Neural crest cell (in vitro differentiated cells): ENCODE data around the gene RXRG. TPM values are rescaled to one million over a fixed set of nuclear protein-coding genes. Genes with fewer than 3 reads are reported as not detected.

Source experiments
- DNase-seq: peaks from one replicate; pipeline ENCODE4 v3.0.0; 2021; ENCODE audit warnings: low read depth, mixed read lengths, low spot score
- H3K27ac Mint-ChIP-seq: one replicate; pipeline ENCODE4 v1.8.0; 2021; ENCODE audit warnings: mild to moderate bottlenecking, mixed read lengths; ENCODE audit not compliant: unreplicated experiment
- H3K27me3 Mint-ChIP-seq: 2 replicates; pipeline ENCODE4 v1.8.0; 2021; ENCODE audit warnings: low read depth, mild to moderate bottlenecking, mixed read lengths
- H3K36me3 Mint-ChIP-seq: 2 replicates; pipeline ENCODE4 v1.8.0; 2021; ENCODE audit warnings: low read depth, mild to moderate bottlenecking, mixed read lengths
- H3K4me1 Mint-ChIP-seq: 2 replicates; pipeline ENCODE4 v1.8.0; 2021; ENCODE audit warnings: mixed read lengths
- H3K4me3 Mint-ChIP-seq: one replicate; pipeline ENCODE4 v1.8.0; 2021; ENCODE audit warnings: mild to moderate bottlenecking, mixed read lengths
- H3K9me3 Mint-ChIP-seq: 2 replicates; pipeline ENCODE4 v1.8.0; 2021; ENCODE audit warnings: mixed read lengths
- CTCF ChIP-seq: fragments of 200-600 bp; sonication (generic); conservative IDR thresholded peaks from 2 replicates; pipeline ENCODE4 v1.5.0; 2021; ENCODE audit warnings: antibody characterized with exemption, mild to moderate bottlenecking
- total RNA-seq: library from RNA; stranded (reverse); gene quantifications from 2 replicates; pipeline ENCODE4 v1.2.1, GENCODE V29; 2021

Gene RXRG
- total RNA-seq, 1 donor from 2014 or later, result 6.7 TPM

GRCh38 chr1:165423136-165423535, 21.8 kb downstream of the RXRG start:
- no peaks in the 10 kb centered on the region for H3K27me3 Mint-ChIP-seq
- no peaks in the 10 kb centered on the region for H3K36me3 Mint-ChIP-seq
- H3K9me3 Mint-ChIP-seq, result no peaks in the 10 kb centered on the region
- DNase-seq, result no peak
- H3K27ac Mint-ChIP-seq, result no peak overlapping the region
- no peak overlapping the region for H3K4me3 Mint-ChIP-seq
- no peak for TF ChIP-seq CTCF
- H3K4me1 Mint-ChIP-seq, result peaks cover 33% of the 10 kb centered on the region

- TF ChIP-seq CTCF, result no peak
- no peaks in the 10 kb centered on the region for H3K36me3 Mint-ChIP-seq
- no peak for DNase-seq
- no peaks in the 10 kb centered on the region for H3K27me3 Mint-ChIP-seq
- H3K27ac Mint-ChIP-seq, result no peak overlapping the region
- H3K4me1 Mint-ChIP-seq, result peaks cover 24% of the 10 kb centered on the region
- no peaks in the 10 kb centered on the region for H3K9me3 Mint-ChIP-seq
- no peak overlapping the region for H3K4me3 Mint-ChIP-seq
Measured at GRCh38 chr1:165420655-165421054, 24.3 kb downstream of the RXRG start.

GRCh38 chr1:165419839-165420238, 25.1 kb downstream of the RXRG start:
- Mint-ChIP-seq H3K36me3 (peaks cover 7% of the 10 kb centered on the region), H3K4me1 (peaks cover 22% of the 10 kb centered on the region), H3K27me3 (peaks cover 3% of the 10 kb centered on the region), H3K4me3 (no peak overlapping the region), H3K27ac (no peak overlapping the region), H3K9me3 (no peaks in the 10 kb centered on the region)
- no peak for DNase-seq
- TF ChIP-seq CTCF, result no peak

- peaks cover 16% of the 10 kb centered on the region for H3K4me1 Mint-ChIP-seq
- no peak overlapping the region for H3K4me3 Mint-ChIP-seq
- H3K36me3 Mint-ChIP-seq, result peaks cover 8% of the 10 kb centered on the region
- no peak for DNase-seq
- H3K27me3 Mint-ChIP-seq, result peaks cover 3% of the 10 kb centered on the region
- TF ChIP-seq CTCF, result no peak
- no peaks in the 10 kb centered on the region for H3K9me3 Mint-ChIP-seq
- H3K27ac Mint-ChIP-seq, result no peak overlapping the region
Measured at GRCh38 chr1:165418195-165418594, 26.7 kb downstream of the RXRG start.

- no peak overlapping the region for H3K27ac Mint-ChIP-seq
- no peaks in the 10 kb centered on the region for H3K9me3 Mint-ChIP-seq
- peaks cover 16% of the 10 kb centered on the region for H3K4me1 Mint-ChIP-seq
- H3K4me3 Mint-ChIP-seq, result no peak overlapping the region
- DNase-seq, result no peak
- TF ChIP-seq CTCF, result no peak
- H3K27me3 Mint-ChIP-seq, result peaks cover 3% of the 10 kb centered on the region
- H3K36me3 Mint-ChIP-seq, result peaks cover 8% of the 10 kb centered on the region
Measured at GRCh38 chr1:165416876-165417275, 28.1 kb downstream of the RXRG start.

- no peak for TF ChIP-seq CTCF
- Mint-ChIP-seq H3K27ac (no peak overlapping the region), H3K27me3 (peaks cover 3% of the 10 kb centered on the region), H3K9me3 (no peaks in the 10 kb centered on the region), H3K4me1 (peaks cover 13% of the 10 kb centered on the region), H3K36me3 (peaks cover 8% of the 10 kb centered on the region), H3K4me3 (no peak overlapping the region)
- DNase-seq, result no peak
Measured at GRCh38 chr1:165415068-165415467, 29.9 kb downstream of the RXRG start.
